Activated naive CD8-positive, alpha-beta T cell treated with anti-CD3 and anti-CD28 coated beads, Interleukin-2, amount 10 ng/mL, durations not matched to agents 7 days and 5 days (primary cell): ENCODE measurements around the gene OR2C1. TPM values are rescaled to one million over a fixed set of nuclear protein-coding genes. Genes with fewer than 3 reads are reported as not detected.

Experiments used
- ATAC-seq: fragments of 150-1000 bp; cut with Tn5 transposase; one replicate; pipeline ENCODE4 v1.10.0; 2021; ENCODE audit warnings: low read depth, moderate library complexity
- POLR2A ChIA-PET: fragments of 350-600 bp; sonication (Branson Sonifier 250); formaldehyde crosslinking; loops from one replicate; lab custom pipeline; 2021; ENCODE audit warnings: antibody characterized with exemption; lab: Charles Lee
- DNase-seq: peaks from one replicate; pipeline ENCODE4 v3.0.0; 2021
- H3K27ac Mint-ChIP-seq: one replicate; pipeline ENCODE4 v1.8.0; 2022; ENCODE audit warnings: mild to moderate bottlenecking, mixed read lengths
- H3K27me3 Mint-ChIP-seq: one replicate; pipeline ENCODE4 v1.8.0; 2022; ENCODE audit warnings: mild to moderate bottlenecking, moderate library complexity, mixed read lengths
- H3K36me3 Mint-ChIP-seq: one replicate; pipeline ENCODE4 v1.8.0; 2021; ENCODE audit warnings: mild to moderate bottlenecking, mixed read lengths
- H3K4me1 Mint-ChIP-seq: one replicate; pipeline ENCODE4 v1.8.0; 2021; ENCODE audit warnings: mixed read lengths
- H3K4me3 Mint-ChIP-seq: one replicate; pipeline ENCODE4 v1.8.0; 2022; ENCODE audit warnings: mild to moderate bottlenecking, moderate library complexity, mixed read lengths
- H3K9me3 Mint-ChIP-seq: one replicate; pipeline ENCODE4 v1.8.0; 2021; ENCODE audit warnings: mixed read lengths
- total RNA-seq, 2 experiments: library from RNA; stranded (reverse); gene quantifications; one replicate each; pipeline ENCODE4 v1.2.3, GENCODE V29; 2021

Gene OR2C1
- total RNA-seq, 2 experiments from 2014 or later = not detected

DNA sequence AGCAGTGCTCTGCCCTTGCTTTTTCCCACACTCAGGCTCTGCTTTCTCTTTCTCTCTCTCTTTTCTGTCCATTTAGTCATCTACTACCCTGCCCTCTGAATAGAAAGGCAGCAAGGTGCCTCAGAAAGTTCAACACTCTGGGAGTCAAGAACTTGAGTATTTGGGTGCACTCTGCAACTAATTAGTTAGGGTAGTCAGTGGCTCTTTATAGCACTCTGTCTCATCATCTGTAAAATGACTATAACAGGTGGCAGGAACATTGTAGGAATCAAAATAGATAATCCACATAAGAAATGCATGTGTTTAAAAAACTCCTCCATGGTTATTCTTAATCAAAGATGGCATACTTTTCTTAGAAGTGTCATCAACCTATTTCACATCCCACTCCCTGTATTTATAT is 7.2 kb downstream of the OR2C1 start:
- Mint-ChIP-seq H3K27ac (no peak overlapping the region), H3K4me1 (peaks cover 9% of the 10 kb centered on the region), H3K9me3 (peaks cover 29% of the 10 kb centered on the region), H3K27me3 (peaks cover 6% of the 10 kb centered on the region), H3K36me3 (peaks cover 11% of the 10 kb centered on the region), H3K4me3 (no peak overlapping the region)
- POLR2A ChIA-PET = interaction anchor here (0.6 kb wide), 1 partner anchor 138 kb away, joined by 5 read pairs; no protein-coding TSS in a partner anchor
- ATAC-seq (no peak), DNase-seq (no peak)

DNA sequence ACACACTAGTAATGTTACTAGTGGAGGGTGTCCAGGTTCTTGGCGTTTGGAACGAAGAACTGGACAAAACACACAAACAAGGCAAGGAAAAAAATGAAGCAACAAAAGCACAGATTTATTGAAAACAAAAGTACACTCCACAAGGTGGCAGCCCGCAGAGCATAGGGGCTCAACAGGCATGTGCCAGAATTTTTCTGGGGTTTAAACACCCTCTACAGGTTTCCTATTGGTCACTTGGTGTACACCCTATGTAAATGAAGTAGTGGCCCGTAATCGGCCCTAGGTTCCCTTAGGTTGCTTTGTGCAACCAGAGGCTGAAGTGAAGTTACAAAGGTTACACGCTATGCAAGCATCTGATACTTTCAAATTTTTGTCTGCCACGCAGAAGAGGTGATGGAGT is 8.1 kb downstream of the OR2C1 start:
- ATAC-seq (no peak), DNase-seq (no peak)
- POLR2A ChIA-PET = no interaction called here
- Mint-ChIP-seq H3K4me3 (no peak overlapping the region), H3K27ac (peak overlapping the region; percentile 49), H3K4me1 (peaks cover 9% of the 10 kb centered on the region), H3K36me3 (peaks cover 11% of the 10 kb centered on the region), H3K9me3 (peaks cover 29% of the 10 kb centered on the region), H3K27me3 (peaks cover 6% of the 10 kb centered on the region)

DNA sequence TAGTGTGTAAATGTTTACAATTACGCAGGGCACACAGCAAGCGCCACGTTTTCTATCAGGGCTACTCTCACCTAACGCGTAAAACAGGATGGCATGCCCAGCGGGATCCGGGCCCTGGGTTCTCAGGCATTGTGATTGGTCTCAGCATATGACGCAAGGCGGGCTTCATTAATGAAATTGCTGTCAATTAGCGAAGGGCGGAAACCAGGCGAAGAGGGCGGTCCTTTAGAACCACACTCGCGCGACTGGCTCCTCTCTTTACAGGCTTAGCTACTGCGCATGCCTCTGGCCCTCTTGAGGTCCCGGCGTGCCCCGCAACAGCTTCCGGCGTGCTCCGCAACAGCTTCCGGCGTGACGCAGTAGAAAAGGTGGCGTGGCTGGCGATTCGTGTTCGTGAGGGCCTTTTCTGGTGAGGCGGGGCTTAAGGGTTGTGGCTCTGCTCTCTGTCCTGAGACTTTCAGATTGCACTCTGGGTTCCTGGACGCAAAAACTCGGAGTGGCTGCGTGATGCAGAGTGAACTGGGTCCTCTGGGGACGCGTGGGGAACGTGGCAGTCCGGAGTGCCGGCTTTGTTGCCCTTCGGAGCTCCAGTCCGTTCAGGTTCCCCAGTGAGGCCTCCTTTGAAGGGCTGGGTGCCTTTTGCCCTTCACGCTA is 9.2 kb downstream of the OR2C1 start:
- Mint-ChIP-seq H3K4me1 (peaks cover 9% of the 10 kb centered on the region), H3K36me3 (peaks cover 11% of the 10 kb centered on the region), H3K27me3 (peaks cover 4% of the 10 kb centered on the region), H3K4me3 (peak overlapping the region; percentile 82), H3K27ac (peak overlapping the region; percentile 89), H3K9me3 (peaks cover 23% of the 10 kb centered on the region)
- ATAC-seq (peak; percentile 97), DNase-seq (peak; percentile 87)
- POLR2A ChIA-PET = interaction anchor here (0.6 to 1.7 kb wide), 13 partner anchors 11 to 281 kb away, joined by 3 to 12 read pairs (median 4); partner anchors contain the start of genes NAA60, ZNF174, ZNF597 and ZSCAN32

DNA sequence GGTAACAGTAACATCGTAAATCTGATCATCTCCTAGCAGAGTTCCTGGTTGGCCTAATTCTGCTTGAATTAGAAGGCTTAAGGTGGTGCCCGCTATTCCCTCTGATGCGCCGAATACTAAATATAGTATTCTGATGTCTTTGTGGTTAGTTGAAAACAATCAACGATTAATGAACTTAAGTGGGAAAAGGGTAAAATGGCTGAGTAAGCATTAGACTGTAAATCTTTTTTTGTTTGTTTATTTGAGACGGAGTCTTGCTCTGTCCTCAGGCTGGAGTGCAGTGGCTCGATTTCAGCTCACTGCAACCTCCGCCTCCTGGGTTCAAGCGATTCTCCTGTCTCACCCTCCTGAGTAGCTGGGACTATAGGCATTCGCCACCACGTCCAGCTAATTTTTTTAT is 13.4 kb downstream of the OR2C1 start:
- H3K9me3 Mint-ChIP-seq = peaks cover 16% of the 10 kb centered on the region
- H3K4me1 Mint-ChIP-seq = peaks cover 8% of the 10 kb centered on the region
- H3K27me3 Mint-ChIP-seq = no peaks in the 10 kb centered on the region
- no peak for DNase-seq
- ATAC-seq = no peak
- H3K36me3 Mint-ChIP-seq = peaks cover 11% of the 10 kb centered on the region
- POLR2A ChIA-PET = no interaction called here
- no peak overlapping the region for H3K4me3 Mint-ChIP-seq
- no peak overlapping the region for H3K27ac Mint-ChIP-seq

DNA sequence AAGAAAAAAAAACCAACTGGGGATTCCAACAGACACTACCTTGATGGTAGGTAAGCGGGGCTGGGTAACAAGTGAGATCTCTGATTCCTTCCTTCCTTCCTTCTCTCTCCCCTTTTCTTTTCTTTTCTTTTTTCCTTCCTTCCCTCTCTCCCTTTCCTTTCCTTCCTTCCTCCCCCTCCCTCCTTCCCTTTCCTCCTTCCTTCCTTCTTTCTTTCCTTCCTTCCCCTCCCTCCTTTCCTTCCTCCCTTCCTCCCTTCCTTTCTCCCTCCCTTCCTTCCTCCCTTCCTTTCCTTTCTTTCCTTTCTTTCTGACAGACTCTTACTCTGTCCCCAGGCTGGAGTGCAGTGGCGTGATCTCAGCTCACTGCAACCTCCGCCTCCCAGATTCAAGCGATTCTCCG is 20.0 kb downstream of the OR2C1 start:
- POLR2A ChIA-PET = interaction anchor here (1.4 kb wide), 1 partner anchor 11 kb away, joined by 4 read pairs; no protein-coding TSS in a partner anchor
- no peaks in the 10 kb centered on the region for H3K27me3 Mint-ChIP-seq
- no peak for DNase-seq
- no peak for ATAC-seq
- H3K9me3 Mint-ChIP-seq = peaks cover 46% of the 10 kb centered on the region
- no peak overlapping the region for H3K4me3 Mint-ChIP-seq
- H3K27ac Mint-ChIP-seq = no peak overlapping the region
- no peaks in the 10 kb centered on the region for H3K4me1 Mint-ChIP-seq
- peaks cover 22% of the 10 kb centered on the region for H3K36me3 Mint-ChIP-seq

DNA sequence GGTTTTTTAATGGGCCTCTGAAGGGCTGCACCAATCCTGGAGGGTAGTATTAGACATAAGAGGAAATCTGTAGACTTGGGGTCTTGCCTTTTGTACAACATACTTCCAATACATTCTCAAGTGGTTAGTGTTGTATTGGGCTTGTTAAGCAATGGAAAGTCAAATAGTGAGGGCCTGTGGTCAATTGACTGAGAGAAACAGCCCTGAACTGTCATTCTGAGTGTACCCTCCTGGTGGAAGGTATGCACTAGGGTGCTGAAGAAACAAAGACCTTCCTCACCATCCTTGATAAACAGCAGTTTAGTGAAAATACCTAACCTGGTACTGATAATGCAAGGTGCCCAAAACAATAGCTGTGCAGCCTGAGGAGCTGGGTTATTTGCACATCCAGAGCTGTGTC is 22.2 kb downstream of the OR2C1 start:
- DNase-seq (no peak), ATAC-seq (no peak)
- peaks cover 43% of the 10 kb centered on the region for H3K36me3 Mint-ChIP-seq
- no peak overlapping the region for H3K27ac Mint-ChIP-seq
- H3K27me3 Mint-ChIP-seq = no peaks in the 10 kb centered on the region
- no peak overlapping the region for H3K4me3 Mint-ChIP-seq
- peaks cover 57% of the 10 kb centered on the region for H3K9me3 Mint-ChIP-seq
- POLR2A ChIA-PET = no interaction called here
- H3K4me1 Mint-ChIP-seq = no peaks in the 10 kb centered on the region

DNA sequence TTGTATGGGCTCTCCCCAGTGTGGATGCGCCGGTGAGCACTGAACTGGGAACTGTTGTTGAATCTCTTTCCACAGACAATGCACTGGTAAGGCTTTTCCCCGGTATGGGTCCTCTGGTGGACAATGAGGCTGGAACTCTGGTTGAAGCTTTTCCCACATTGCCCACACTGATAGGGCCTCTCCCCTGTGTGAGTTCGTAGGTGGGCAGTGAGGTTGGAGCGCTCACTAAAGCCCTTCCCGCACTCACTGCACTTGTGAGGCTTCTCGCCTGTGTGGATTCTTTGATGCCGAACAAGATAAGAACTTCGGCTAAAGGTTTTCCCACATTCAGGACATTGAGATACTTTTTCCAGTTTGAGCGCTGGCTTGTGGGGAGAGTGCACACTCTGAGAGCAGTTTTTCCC is 27.4 kb downstream of the OR2C1 start:
- POLR2A ChIA-PET = interaction anchor here (1.8 kb wide), 1 partner anchor 18 kb away, joined by 8 read pairs; the partner anchor contains the start of genes ZNF174 and ZSCAN32
- H3K9me3 Mint-ChIP-seq = peaks cover 40% of the 10 kb centered on the region
- no peak overlapping the region for H3K27ac Mint-ChIP-seq
- H3K4me1 Mint-ChIP-seq = no peaks in the 10 kb centered on the region
- H3K36me3 Mint-ChIP-seq = peaks cover 82% of the 10 kb centered on the region
- H3K4me3 Mint-ChIP-seq = no peak overlapping the region
- ATAC-seq = no peak
- no peaks in the 10 kb centered on the region for H3K27me3 Mint-ChIP-seq
- no peak for DNase-seq

DNA sequence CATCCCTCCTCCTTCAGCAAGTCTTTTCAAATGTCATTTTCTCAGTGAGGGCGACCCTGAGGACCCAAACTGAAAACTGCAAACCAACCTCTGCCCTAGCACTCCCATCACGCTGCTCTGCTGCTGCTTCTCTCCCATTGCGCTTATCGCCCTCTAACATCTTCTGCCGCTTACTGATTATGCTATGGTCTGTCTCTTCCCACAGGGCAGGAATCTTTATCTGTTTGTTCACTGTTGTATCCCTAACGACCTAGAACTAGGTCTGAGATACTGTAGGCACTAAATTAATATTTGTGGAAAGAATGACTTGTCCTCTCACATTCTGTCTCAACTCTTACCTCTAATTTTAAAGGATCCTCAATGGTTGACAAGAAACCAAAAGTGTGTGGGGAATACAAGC is 32.6 kb downstream of the OR2C1 start:
- Mint-ChIP-seq H3K4me1 (no peaks in the 10 kb centered on the region), H3K27ac (no peak overlapping the region), H3K36me3 (peaks cover 87% of the 10 kb centered on the region), H3K27me3 (no peaks in the 10 kb centered on the region), H3K9me3 (peaks cover 33% of the 10 kb centered on the region), H3K4me3 (no peak overlapping the region)
- ATAC-seq = no peak
- POLR2A ChIA-PET = no interaction called here
- DNase-seq = no peak

DNA sequence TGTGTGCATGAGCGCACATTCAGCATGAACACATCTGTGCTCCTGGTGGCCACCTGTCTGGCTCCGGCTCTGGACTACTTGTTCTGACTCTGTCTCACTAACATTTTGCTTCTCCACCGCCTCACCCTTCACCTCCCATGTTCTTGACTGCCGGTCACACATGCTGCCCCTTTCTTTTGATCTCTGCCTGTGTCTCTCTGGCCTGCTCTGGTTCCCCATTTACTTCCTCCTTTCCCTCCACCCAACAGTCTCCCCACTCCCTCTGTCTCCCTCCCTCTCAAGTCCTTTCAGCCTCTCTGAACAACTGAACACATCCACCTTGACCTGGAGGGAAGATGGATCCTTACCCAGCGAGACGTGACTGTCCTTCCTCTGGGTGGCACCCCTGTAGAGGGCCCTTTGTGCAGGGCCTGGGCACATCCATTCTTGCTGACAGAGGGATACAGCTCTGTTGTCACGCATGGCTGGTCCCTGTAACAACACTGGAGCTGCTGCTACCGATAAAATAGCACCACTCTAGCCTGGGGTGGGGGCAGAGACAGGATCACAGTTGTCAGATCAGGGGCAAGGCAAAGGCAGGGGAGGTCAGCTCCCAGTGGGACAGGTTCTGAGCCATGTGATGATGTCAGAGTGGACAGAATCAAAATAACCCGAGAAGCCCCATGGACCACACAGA is 34.1 kb downstream of the OR2C1 start:
- Mint-ChIP-seq H3K27ac (no peak overlapping the region), H3K36me3 (peaks cover 87% of the 10 kb centered on the region), H3K9me3 (peaks cover 31% of the 10 kb centered on the region), H3K4me3 (no peak overlapping the region), H3K27me3 (no peaks in the 10 kb centered on the region), H3K4me1 (peaks cover under 1% of the 10 kb centered on the region)
- POLR2A ChIA-PET = interaction anchor here (1.3 kb wide), 1 partner anchor 11 kb away, joined by 5 read pairs; the partner anchor contains the start of genes ZNF174 and ZSCAN32
- ATAC-seq = no peak
- no peak for DNase-seq

DNA sequence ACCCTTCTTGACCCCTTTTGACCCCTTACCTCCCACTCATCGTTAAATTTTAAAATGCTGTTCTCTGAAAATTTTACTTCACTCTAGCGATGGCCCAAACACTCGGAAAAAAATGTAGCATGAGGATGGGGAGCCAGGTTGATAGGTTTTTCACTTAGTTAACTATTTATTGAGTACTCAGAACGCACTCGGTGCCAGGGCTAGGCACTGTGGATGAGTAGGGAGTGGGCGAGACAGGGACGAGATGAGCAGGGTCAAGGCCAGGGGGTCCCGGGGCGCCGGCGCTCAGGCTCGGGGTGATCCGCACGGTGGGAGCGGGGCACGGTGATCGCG is 44.7 kb downstream of the OR2C1 start:
- H3K36me3 Mint-ChIP-seq = peaks cover 74% of the 10 kb centered on the region
- POLR2A ChIA-PET = interaction anchor here (0.7 to 2.9 kb wide), 19 partner anchors 9 to 250 kb away, joined by 3 to 42 read pairs (median 5); partner anchors contain the start of genes CLUAP1, NAA60, TIGD7 and ZNF200
- peak overlapping the region; percentile 90 for H3K27ac Mint-ChIP-seq
- peaks cover 19% of the 10 kb centered on the region for H3K4me1 Mint-ChIP-seq
- no peaks in the 10 kb centered on the region for H3K27me3 Mint-ChIP-seq
- no peak for DNase-seq
- peak; percentile 46 for ATAC-seq
- peaks cover 34% of the 10 kb centered on the region for H3K9me3 Mint-ChIP-seq
- H3K4me3 Mint-ChIP-seq = peak overlapping the region; percentile 93

DNA sequence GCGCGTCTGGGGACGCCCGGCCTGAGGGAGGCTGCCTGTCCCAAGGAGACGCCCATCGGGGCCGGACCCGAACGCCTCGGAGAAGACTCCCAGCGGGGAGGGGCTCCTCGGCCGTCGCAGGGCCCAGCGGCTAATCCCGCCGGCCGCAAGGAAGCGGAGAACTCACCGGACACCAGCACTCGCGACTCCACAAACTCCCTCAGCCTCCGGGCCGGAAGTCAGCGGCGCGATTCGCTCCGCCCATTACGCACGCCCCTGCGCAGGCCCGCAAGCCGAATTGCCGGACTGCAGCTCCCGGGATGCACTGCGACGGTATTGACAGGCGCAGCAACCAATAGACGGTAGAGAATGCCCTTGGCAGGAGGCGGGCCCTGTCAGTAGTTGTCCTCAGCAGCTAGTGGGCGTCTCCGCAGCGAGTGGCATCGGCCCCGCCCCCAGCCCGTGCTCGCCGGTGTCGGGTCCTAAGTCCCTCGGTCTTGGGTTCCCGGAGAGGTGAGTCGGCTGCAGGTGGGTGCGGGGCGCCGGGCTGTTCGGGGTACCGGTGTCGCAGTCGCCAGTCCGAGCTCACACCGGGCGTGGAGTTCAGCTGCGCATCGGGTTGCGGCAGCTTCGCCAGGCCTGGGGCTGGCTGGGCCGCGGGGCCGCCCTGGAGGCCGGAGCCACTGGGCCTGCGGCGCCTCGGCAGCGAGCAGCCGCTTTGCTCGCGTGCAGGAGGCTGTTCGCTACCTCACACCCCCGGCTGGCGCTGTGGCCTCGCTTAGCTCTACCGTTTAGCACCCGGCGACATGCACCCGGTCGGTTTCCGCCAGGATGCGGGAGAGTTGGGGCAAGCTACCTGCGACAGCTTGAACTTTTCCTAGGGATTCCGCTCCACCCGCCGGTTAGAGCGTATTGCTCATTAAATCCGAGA is 45.3 kb downstream of the OR2C1 start, which contains the start of the genes ZNF174 and ZSCAN32:
ZNF174 (plus strand) TSS at position 437 of the 910 bp plus-strand sequence. CDS start 790 bp downstream, outside the sequence.
ZSCAN32 (minus strand) TSS at position 226 of the 910 bp plus-strand sequence. CDS start 3,447 bp downstream, outside the sequence.
- peak within 1 kb of the TSS; percentile 90 for H3K27ac Mint-ChIP-seq
- H3K36me3 Mint-ChIP-seq = peaks cover 73% of the 10 kb centered on the region
- DNase-seq (peak; percentile 96), ATAC-seq (peak; percentile 97)
- H3K9me3 Mint-ChIP-seq = peaks cover 34% of the 10 kb centered on the region
- peak within 1 kb of the TSS; percentile 93 for H3K4me3 Mint-ChIP-seq
- POLR2A ChIA-PET = interaction anchor here (0.7 to 2.9 kb wide), 26 partner anchors 9 to 251 kb away, joined by 3 to 42 read pairs (median 5); partner anchors contain the start of genes CLUAP1, NAA60, OR1F1 and TIGD7
- no peaks in the 10 kb centered on the region for H3K27me3 Mint-ChIP-seq
- H3K4me1 Mint-ChIP-seq = peaks cover 19% of the 10 kb centered on the region

DNA sequence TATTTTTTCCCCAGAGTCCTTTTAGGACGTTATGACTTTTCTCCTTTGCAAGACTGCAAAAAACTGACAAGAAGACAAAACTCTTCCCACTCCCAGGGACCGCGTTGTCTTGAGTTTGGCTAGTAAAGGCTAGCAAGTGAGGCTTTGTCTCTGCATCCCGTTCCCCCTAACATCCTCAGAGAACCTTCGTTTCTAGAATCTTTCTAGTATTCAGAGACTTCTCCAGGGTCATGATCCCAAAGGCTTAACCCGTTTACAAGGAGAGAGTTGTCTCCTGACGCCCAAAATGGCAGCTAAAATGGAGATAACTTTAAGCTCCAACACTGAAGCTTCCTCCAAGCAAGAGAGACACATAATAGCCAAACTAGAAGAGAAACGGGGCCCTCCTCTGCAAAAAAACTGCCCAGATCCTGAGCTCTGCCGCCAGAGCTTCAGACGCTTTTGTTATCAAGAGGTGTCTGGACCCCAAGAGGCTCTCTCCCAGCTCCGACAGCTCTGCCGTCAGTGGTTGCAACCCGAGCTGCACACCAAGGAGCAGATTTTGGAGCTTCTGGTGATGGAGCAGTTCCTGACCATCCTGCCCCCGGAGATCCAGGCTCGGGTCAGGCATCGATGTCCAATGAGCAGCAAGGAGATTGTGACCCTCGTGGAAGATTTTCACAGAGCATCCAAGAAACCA is 46.2 kb downstream of the OR2C1 start:
- POLR2A ChIA-PET = interaction anchor here (1.0 to 2.9 kb wide), 22 partner anchors 9 to 243 kb away, joined by 3 to 42 read pairs (median 5); partner anchors contain the start of genes CLUAP1, NAA60, OR1F1 and TIGD7
- H3K4me1 Mint-ChIP-seq = peaks cover 19% of the 10 kb centered on the region

More for the DNA sequence above, 46.2 kb downstream of the OR2C1 start:
- DNase-seq (no peak), ATAC-seq (no peak)
- Mint-ChIP-seq H3K9me3 (peaks cover 33% of the 10 kb centered on the region), H3K27me3 (no peaks in the 10 kb centered on the region), H3K36me3 (peaks cover 73% of the 10 kb centered on the region), H3K4me3 (peak overlapping the region; percentile 93), H3K27ac (peak overlapping the region; percentile 88)
